Measurements from ENCODE around the gene CCDC85A.

The CCDC85A gene

DNA sequence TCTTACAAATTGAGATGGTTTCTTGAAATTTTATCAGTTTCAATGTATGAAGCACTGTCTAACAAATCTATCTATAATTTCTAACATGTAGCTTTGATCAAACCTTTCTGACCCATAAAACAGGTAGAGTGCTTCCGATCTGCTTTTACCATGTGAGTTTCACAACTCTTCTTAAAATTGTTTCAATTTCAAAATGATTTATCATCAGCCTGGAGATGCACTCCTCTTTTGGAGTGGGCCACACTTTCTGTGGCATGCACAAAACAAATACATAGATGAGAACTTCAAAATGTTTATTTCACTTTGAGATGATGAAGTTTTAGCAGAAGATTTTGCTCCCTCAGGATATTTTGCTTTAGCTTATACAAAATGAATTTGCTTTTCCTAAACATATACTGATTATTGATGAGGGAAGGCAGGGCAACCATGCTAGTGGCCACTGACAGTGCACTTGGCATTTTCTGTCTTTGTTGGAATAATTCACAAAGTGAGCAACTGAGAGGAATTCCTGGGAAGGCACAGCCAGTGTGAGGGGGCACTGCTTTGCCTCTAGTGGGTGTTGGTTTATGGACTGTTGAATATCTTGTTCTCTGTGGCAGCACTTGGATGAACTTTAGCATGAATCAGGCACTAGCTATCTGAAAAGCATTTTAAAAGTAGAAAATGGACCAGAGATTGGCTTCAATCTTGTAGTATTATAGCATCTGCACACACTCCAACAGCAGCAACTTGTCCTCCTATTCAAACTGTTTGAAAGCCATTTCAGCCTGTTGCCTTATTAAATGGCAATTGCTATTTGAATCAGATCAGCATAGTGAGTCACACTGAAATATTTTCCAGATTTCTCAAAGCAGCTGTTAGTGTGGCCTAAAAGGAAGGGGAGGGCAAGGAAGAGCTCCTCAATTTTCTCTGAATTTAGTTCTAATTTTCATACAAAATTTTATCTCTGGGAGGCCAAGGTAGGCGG is 193.2 kb downstream of the CCDC85A start:
- TF ChIP-seq TCF12 (IDR thresholded peaks at IDR 0.05; ENCODE audit: low read depth), result no peak
- TF ChIP-seq, protein P1, sequence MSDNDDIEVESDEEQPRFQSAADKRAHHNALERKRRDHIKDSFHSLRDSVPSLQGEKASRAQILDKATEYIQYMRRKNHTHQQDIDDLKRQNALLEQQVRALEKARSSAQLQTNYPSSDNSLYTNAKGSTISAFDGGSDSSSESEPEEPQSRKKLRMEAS (IDR thresholded peaks at IDR 0.05), result no peak
- TF ChIP-seq EGR1 (IDR thresholded peaks at IDR 0.05), result no peak
- TF ChIP-seq RAD21 (IDR thresholded peaks at IDR 0.05; ENCODE audit: low read depth), result no peak
- TF ChIP-seq TEAD4 (IDR thresholded peaks at IDR 0.05), result no peak
- TF ChIP-seq CREB1 (IDR thresholded peaks at IDR 0.05; ENCODE audit: low read depth), result no peak
- no peak for TF ChIP-seq ZBTB7A (IDR thresholded peaks at IDR 0.05; ENCODE audit: low read depth)
- TF ChIP-seq, protein P2, sequence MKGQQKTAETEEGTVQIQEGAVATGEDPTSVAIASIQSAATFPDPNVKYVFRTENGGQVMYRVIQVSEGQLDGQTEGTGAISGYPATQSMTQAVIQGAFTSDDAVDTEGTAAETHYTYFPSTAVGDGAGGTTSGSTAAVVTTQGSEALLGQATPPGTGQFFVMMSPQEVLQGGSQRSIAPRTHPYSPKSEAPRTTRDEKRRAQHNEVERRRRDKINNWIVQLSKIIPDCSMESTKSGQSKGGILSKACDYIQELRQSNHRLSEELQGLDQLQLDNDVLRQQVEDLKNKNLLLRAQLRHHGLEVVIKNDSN (IDR thresholded peaks at IDR 0.05), result no peak
- no peak for TF ChIP-seq CEBPB (IDR thresholded peaks at IDR 0.05)
- TF ChIP-seq, protein P3, sequence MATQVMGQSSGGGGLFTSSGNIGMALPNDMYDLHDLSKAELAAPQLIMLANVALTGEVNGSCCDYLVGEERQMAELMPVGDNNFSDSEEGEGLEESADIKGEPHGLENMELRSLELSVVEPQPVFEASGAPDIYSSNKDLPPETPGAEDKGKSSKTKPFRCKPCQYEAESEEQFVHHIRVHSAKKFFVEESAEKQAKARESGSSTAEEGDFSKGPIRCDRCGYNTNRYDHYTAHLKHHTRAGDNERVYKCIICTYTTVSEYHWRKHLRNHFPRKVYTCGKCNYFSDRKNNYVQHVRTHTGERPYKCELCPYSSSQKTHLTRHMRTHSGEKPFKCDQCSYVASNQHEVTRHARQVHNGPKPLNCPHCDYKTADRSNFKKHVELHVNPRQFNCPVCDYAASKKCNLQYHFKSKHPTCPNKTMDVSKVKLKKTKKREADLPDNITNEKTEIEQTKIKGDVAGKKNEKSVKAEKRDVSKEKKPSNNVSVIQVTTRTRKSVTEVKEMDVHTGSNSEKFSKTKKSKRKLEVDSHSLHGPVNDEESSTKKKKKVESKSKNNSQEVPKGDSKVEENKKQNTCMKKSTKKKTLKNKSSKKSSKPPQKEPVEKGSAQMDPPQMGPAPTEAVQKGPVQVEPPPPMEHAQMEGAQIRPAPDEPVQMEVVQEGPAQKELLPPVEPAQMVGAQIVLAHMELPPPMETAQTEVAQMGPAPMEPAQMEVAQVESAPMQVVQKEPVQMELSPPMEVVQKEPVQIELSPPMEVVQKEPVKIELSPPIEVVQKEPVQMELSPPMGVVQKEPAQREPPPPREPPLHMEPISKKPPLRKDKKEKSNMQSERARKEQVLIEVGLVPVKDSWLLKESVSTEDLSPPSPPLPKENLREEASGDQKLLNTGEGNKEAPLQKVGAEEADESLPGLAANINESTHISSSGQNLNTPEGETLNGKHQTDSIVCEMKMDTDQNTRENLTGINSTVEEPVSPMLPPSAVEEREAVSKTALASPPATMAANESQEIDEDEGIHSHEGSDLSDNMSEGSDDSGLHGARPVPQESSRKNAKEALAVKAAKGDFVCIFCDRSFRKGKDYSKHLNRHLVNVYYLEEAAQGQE (IDR thresholded peaks at IDR 0.05; ENCODE audit: low read depth), result no peak
- no peak for TF ChIP-seq YY1 (IDR thresholded peaks at IDR 0.05; ENCODE audit: low read depth)
- TF ChIP-seq EP300 (IDR thresholded peaks at IDR 0.05; ENCODE audit: borderline replicate concordance), result no peak
- TF ChIP-seq NFIC (IDR thresholded peaks at IDR 0.05), result no peak
- no peak for TF ChIP-seq TAF1 (IDR thresholded peaks at IDR 0.05; ENCODE audit: low read depth)
- no peak for TF ChIP-seq FOXM1 (IDR thresholded peaks at IDR 0.05; ENCODE audit: borderline replicate concordance, low read depth)

DNA sequence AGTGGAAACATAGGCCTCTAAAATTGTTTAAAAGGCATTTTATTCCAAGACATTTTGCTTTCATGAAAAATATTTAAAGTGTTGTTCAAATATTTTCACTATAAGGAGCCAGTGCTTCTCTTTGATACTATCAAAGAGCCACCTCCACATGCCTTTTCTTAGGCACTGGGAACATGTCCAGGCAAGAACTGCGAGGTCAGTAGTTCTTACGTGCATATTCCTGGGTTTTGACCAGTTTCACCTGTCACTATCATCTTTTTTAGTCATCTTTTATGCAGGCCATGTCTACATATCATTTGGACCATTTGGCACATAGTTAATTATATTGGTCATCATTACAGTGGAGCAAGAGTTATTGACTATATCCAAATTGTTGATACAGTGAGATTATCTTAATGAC is 195.3 kb downstream of the CCDC85A start:
- TF ChIP-seq, protein P2 (IDR thresholded peaks at IDR 0.05), result no peak
- TF ChIP-seq ZBTB7A (IDR thresholded peaks at IDR 0.05; ENCODE audit: low read depth) (no peak), YY1 (IDR thresholded peaks at IDR 0.05; ENCODE audit: low read depth) (no peak)
- TF ChIP-seq, protein P1 (IDR thresholded peaks at IDR 0.05), result no peak
- TF ChIP-seq, protein P3 (IDR thresholded peaks at IDR 0.05; ENCODE audit: low read depth), result no peak

DNA sequence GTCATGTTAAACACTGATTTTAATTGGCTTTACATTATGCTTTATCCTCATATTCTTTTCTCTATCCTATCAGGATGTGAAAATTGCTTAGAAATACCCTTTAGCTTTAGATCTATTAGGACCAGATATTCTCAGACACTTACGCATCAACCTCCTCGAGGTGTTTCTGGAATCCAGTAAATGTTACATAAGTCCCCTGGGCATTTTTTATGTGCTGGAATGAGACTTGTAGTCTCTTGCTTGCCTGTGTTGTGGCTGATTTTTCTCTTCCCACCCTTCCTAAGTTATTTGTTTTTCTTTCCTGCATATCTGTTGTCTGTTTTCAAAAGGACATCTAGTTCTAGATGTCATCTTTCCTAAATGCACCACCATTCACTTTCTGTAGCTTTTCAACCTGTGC is 197.1 kb downstream of the CCDC85A start:
- TF ChIP-seq, protein P3 (IDR thresholded peaks at IDR 0.05; ENCODE audit: low read depth), result no peak
- TF ChIP-seq CREB1 (IDR thresholded peaks at IDR 0.05; ENCODE audit: low read depth) (no peak), EGR1 (IDR thresholded peaks at IDR 0.05) (no peak), TEAD4 (IDR thresholded peaks at IDR 0.05) (no peak), NFIC (IDR thresholded peaks at IDR 0.05) (no peak), CEBPB (IDR thresholded peaks at IDR 0.05) (no peak), EP300 (IDR thresholded peaks at IDR 0.05; ENCODE audit: borderline replicate concordance) (no peak)

DNA sequence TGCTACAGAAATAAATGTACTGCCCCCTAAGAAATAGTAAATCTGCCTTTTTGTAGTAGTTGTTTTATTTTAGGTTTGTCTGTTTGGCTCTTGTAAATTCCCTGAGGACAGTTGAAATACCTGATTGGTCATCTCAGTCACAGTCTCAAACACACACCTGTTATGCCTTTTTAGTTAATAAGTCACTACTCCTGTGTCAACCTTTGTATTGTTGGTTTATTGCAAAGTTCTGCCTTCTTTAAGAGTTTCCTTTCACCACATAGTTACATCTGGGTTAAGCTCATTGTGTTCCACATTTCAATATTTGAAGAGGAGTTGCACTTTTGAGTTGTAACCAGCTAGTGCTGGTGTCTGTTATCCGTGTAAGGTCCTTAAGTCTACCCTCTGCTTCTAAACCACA is 198.7 kb downstream of the CCDC85A start:
- TF ChIP-seq TAF1 (IDR thresholded peaks at IDR 0.05; ENCODE audit: low read depth), result no peak
- TF ChIP-seq TEAD4 (IDR thresholded peaks at IDR 0.05), result no peak
- TF ChIP-seq, protein P1 (IDR thresholded peaks at IDR 0.05), result no peak
- TF ChIP-seq TCF12 (IDR thresholded peaks at IDR 0.05; ENCODE audit: low read depth), result no peak
- no peak for TF ChIP-seq EGR1 (IDR thresholded peaks at IDR 0.05)
- TF ChIP-seq CREB1 (IDR thresholded peaks at IDR 0.05; ENCODE audit: low read depth), result no peak
- no peak for TF ChIP-seq ZBTB7A (IDR thresholded peaks at IDR 0.05; ENCODE audit: low read depth)
- TF ChIP-seq, protein P3 (IDR thresholded peaks at IDR 0.05; ENCODE audit: low read depth), result no peak
- TF ChIP-seq CEBPB (IDR thresholded peaks at IDR 0.05), result no peak
- TF ChIP-seq YY1 (IDR thresholded peaks at IDR 0.05; ENCODE audit: low read depth), result no peak
- no peak for TF ChIP-seq EP300 (IDR thresholded peaks at IDR 0.05; ENCODE audit: borderline replicate concordance)
- no peak for TF ChIP-seq FOXM1 (IDR thresholded peaks at IDR 0.05; ENCODE audit: borderline replicate concordance, low read depth)
- TF ChIP-seq RAD21 (IDR thresholded peaks at IDR 0.05; ENCODE audit: low read depth), result no peak
- TF ChIP-seq, protein P2 (IDR thresholded peaks at IDR 0.05), result no peak
- no peak for TF ChIP-seq NFIC (IDR thresholded peaks at IDR 0.05)

Data from Ishikawa (cell line).